WERI-Rb-1 (cell line): Measurements from ENCODE around the gene EXTL1.

Experiments
- DNase-seq: peaks from one replicate; pipeline ENCODE4 v3.0.0-alpha.2; 2020
- H3K27ac ChIP-seq: fragments of 250-450 bp; sonication (Bioruptor Pico); 2 replicates; pipeline ENCODE4 v1.5.1; 2020; ENCODE audit warnings: mild to moderate bottlenecking, moderate library complexity
- H3K27me3 ChIP-seq: fragments of 250-450 bp; sonication (Bioruptor Pico); 2 replicates; pipeline ENCODE4 v1.5.1; 2021; ENCODE audit warnings: mild to moderate bottlenecking, low read depth, moderate library complexity; ENCODE audit not compliant: insufficient read depth, severe bottlenecking
- H3K36me3 ChIP-seq: fragments of 250-450 bp; sonication (Bioruptor Pico); 2 replicates; pipeline ENCODE4 v1.5.1; 2020; ENCODE audit warnings: mild to moderate bottlenecking, moderate library complexity
- H3K4me3 ChIP-seq: 2 replicates; pipeline ENCODE4 v1.5.1; 2011; ENCODE audit warnings: low read depth, mild to moderate bottlenecking, control low read depth, low read length
- H3K9me3 ChIP-seq: fragments of 250-450 bp; sonication (Bioruptor Pico); 2 replicates; pipeline ENCODE4 v1.5.1; 2021; ENCODE audit warnings: mild to moderate bottlenecking, moderate library complexity; ENCODE audit not compliant: severe bottlenecking
- TF ChIP-seq, protein P1 (sequence below): IDR thresholded peaks from 2 replicates; pipeline ENCODE4 v1.5.1; 2011; ENCODE audit warnings: low read depth, mild to moderate bottlenecking, control low read depth, inconsistent platforms, low read length

EXTL1 gene

DNA sequence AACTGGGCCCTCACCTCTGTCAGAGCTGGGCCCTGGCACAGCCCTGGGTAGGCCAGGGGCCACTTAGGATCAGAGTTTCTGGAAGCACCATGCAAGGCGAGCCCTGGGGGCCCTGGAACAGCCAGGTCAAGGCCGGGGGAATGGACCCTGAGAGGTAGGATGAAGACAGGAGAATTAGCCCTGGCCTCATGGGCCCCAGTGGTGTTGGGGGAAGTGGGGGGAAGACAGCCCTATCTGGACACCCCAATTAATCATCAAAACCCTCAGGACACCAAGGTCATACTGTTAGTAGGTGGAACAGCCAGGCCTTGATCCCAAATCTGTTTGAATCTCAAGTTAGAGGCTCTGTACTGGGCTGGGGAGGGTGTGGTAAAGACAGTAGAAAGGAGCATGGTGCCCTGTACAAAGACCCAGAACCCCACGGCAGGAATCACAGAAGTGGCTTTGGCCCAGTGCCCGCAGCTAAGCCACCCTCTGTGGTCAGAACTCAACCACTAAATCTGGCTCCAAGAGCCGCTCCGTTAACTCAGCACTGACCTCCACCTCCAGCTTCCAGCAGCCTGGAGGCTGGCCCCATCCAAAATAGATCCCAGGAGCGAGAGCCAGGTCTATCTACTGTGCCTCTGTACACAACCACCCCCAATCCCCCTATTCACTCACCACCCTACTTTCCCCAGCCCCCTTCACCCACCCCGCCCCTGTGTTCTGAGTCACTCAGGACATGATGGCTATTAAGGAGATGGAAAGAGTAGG, 59.9 kb downstream of the EXTL1 start:
- Histone ChIP-seq H3K4me3 (no peak overlapping the region), H3K27me3 (no peaks in the 10 kb centered on the region), H3K36me3 (no peaks in the 10 kb centered on the region), H3K9me3 (no peaks in the 10 kb centered on the region), H3K27ac (no peak overlapping the region)
- DNase-seq: no peak
- TF ChIP-seq, protein P1, sequence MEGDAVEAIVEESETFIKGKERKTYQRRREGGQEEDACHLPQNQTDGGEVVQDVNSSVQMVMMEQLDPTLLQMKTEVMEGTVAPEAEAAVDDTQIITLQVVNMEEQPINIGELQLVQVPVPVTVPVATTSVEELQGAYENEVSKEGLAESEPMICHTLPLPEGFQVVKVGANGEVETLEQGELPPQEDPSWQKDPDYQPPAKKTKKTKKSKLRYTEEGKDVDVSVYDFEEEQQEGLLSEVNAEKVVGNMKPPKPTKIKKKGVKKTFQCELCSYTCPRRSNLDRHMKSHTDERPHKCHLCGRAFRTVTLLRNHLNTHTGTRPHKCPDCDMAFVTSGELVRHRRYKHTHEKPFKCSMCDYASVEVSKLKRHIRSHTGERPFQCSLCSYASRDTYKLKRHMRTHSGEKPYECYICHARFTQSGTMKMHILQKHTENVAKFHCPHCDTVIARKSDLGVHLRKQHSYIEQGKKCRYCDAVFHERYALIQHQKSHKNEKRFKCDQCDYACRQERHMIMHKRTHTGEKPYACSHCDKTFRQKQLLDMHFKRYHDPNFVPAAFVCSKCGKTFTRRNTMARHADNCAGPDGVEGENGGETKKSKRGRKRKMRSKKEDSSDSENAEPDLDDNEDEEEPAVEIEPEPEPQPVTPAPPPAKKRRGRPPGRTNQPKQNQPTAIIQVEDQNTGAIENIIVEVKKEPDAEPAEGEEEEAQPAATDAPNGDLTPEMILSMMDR: no peak

DNA sequence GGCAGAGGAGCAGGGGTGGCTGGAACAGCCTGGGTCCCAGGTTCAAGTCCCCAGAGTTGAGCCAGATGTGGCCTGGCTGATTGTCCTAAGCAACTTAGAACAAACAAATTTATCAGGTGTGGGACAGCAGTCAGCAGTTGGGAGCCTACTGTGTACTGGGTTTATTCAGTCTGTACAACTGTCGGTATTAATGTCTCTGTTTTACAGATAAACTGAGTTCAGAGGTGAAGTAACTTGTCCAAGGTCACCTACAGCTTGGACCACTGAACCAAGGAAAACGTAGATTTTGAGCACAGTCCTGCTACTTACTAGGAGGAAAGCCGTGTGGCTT, 60.4 kb downstream of the EXTL1 start:
- no peak overlapping the region for H3K27ac ChIP-seq
- no peaks in the 10 kb centered on the region for H3K36me3 ChIP-seq
- H3K9me3 ChIP-seq: no peaks in the 10 kb centered on the region
- TF ChIP-seq, protein P1: no peak
- DNase-seq: no peak
- H3K4me3 ChIP-seq: no peak overlapping the region
- no peaks in the 10 kb centered on the region for H3K27me3 ChIP-seq

DNA sequence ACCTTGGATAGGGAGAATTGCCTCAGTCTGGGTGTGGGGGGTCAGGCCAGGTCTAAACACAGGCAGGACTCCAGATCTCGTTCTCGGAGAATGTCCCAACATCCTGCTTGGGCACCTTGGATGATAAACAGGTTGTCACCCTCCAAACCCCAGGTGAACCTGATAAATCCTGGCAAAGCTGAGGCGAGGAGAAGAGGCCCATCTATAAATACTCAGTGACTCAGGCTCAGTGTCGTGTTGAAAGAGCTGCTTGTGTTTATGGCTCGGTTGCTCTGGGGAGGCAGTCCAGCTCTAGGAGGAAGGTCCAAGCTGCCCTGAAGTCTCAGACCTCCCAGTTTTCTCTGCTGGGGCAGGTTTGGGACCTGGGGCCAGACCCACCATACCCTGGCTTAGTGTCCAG, 61.6 kb downstream of the EXTL1 start:
- H3K4me3 ChIP-seq: no peak overlapping the region
- no peaks in the 10 kb centered on the region for H3K36me3 ChIP-seq
- no peak for DNase-seq
- no peak overlapping the region for H3K27ac ChIP-seq
- TF ChIP-seq, protein P1: no peak
- H3K27me3 ChIP-seq: no peaks in the 10 kb centered on the region
- H3K9me3 ChIP-seq: no peaks in the 10 kb centered on the region

DNA sequence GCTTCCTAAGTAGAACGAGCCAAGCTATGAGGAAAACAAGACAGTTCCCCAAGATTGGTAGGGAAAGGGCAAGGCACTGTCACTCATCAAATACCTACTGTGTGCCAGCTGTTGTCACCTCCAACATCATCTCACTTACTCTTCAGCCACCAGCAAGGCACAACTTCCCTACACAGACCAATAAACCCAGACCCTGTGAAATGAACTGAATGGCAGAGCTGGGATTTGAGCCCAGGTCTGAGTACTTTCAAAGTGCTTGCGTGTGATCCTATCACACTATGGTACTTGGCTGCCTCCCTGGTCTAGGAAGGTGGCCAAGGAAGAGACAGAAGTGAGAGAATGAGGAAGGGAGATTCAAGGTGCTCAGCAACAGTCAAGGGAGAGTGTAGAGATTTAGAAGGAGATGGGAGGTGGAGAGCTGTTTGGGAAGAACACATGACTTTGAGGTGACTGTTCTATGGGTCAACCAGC, 62.6 kb downstream of the EXTL1 start:
- no peaks in the 10 kb centered on the region for H3K36me3 ChIP-seq
- no peaks in the 10 kb centered on the region for H3K27me3 ChIP-seq
- DNase-seq: no peak
- TF ChIP-seq, protein P1: no peak
- H3K9me3 ChIP-seq: no peaks in the 10 kb centered on the region
- no peak overlapping the region for H3K27ac ChIP-seq
- H3K4me3 ChIP-seq: no peak overlapping the region

DNA sequence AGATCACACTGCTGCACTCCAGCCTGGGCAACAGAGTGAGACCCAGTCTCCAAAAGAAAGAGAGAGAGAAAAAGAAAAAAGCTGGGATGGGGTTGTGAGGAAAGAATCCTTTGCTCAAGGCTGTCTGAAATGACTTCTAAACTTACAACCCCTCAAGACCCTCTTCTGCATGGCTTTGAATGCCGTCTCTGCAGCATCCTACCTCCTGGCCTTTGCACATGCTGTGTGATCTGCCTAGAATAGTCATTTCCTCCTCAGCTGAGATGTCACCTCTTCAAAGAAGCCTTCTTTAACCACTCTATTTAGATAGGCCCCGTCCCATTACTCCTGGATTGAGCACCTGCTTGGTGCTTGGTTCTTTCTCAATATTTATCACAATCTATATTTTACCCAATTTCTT, 63.3 kb downstream of the EXTL1 start:
- no peak for DNase-seq
- TF ChIP-seq, protein P1: no peak

More for the DNA sequence above, 63.3 kb downstream of the EXTL1 start:
- Histone ChIP-seq H3K9me3 (peaks cover 2% of the 10 kb centered on the region), H3K36me3 (no peaks in the 10 kb centered on the region), H3K27me3 (no peaks in the 10 kb centered on the region), H3K27ac (no peak overlapping the region), H3K4me3 (no peak overlapping the region)
